GM18907 (cell line): ENCODE data around the gene DKK2.
A peak's percentile ranks its signal among the peaks of the same experiment; 100 is the strongest.

ENCODE experiments used
- ATAC-seq: cut with Tn5 transposase; IDR thresholded peaks from one replicate; pipeline ENCODE4 v1.9.1; 2021; ENCODE audit warnings: mild to moderate bottlenecking, moderate library complexity; ENCODE audit not compliant: unreplicated experiment

The DKK2 gene, protein sequence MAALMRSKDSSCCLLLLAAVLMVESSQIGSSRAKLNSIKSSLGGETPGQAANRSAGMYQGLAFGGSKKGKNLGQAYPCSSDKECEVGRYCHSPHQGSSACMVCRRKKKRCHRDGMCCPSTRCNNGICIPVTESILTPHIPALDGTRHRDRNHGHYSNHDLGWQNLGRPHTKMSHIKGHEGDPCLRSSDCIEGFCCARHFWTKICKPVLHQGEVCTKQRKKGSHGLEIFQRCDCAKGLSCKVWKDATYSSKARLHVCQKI

DNA sequence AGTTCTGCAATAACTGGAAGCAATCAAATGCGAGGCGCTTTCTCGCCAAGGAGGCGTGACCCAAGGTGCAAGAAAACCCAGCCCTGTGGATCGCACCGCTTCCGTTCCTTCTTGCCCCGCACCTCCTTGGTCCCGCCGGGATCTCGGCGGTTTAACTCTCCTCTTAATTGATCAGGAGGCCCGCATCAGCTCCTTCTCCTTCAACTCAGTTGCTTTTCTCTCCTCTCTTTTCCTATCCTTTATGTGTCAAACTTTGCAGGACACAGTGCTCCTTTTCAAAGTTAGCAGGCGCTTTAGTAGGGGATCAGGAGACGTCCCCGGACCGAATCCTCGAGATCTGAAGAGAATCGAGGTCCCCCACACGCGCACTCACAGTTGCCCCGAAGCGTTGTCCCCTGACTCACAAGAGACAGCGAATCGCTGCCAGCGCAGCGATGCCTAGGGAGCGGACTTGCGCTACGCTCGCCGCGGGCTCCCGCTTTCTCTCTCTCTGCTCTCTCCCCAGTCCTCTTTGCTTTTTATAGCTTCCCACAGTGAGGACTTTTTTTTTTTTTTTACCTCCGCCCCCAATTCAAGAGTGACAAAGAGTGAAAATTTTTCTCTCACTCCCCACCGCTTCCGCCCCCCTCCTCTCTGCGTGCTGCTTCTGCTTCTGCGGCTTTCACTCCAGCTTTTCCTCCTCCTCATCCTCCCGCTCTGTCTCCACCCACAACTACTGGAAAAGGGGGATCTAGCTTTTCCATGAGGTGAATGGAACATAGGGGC, at the start of gene DKK2:
Gene DKK2 (minus strand): TSS at position 495 of the 765 bp plus-strand sequence. CDS start 722 bp downstream, outside the sequence.
- peak; percentile 54 for ATAC-seq

DNA sequence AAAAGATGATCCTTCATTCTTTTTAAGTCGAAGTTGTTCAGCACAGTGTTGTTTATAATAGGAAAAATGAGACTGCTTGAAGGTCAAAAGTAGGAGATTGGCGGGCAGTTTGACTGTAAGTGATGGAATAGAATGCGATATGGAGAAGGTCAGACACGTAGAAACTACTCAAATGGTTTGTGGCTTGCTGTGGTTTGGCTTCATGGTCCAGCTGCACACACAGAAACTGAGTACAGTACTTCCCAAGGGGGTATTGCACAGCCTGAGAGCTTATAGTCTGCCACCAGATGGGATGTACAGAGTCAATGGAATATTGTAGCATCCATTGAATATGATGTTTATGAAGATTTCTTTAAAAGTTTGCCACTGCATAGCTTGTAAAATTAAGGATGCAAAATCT, 41.1 kb upstream of the DKK2 start:
- no peak for ATAC-seq

DNA sequence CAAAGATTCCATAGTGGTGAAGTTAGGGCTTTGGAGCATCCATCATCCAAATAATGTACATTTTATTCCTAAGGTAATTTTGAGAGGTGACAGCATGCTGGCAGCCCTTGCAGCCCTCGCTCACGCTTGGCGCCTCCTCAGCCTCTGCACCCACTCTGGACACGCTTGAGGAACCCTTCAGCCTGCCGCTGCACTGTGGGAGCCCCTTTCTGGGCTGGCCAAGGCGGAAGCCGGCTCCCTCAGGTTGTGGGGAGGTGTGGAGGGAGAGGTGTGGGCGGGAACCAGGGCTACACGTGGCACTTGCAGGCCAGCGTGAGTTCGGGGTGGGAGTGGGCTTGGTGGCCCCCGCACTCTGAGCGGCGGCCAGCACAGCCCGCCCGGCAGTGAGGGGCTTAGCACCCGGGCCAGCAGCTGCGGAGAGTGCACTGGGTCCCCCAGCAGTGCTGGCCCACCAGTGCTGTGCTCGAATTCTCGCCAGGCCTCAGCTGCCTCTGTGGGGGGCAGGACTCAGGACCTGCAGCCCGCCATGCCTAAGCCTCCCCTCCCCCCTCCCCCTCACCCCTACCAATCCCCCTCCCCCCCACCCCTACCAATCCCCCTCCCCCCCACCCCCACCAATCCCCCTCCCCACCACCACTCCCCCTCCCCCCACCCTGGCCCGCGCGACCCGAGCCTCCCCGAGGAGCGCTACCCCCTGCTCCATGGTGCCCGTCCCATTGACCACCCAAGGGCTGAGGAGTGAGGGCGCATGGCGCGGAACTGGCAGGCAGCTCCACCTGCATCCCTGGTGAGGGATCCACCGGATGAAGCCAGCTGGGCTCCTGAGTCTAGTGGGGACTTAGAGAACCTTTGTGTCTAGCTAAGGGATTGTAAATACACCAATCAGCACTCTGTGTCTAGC, 37.0 kb upstream of the DKK2 start:
- no peak for ATAC-seq

DNA sequence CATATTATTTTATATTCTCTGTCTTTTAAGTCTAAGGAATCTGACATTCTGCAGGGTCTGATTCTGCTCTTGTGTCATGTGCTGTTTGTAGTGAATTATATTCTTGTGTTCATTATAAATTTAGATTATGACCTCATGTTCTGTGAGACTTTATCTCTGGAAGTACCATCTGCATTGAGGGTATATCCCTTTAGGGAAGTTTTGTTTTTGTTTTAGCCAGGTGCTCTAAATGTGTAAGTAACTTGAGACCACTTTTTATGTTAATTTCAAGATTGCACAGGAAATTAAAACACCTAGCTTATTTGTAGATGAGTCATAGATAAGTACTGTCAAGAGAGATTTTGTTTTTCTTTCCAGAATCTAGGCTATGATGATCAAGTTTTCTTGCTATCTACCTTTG, 35.0 kb upstream of the DKK2 start:
- ATAC-seq, result no peak

DNA sequence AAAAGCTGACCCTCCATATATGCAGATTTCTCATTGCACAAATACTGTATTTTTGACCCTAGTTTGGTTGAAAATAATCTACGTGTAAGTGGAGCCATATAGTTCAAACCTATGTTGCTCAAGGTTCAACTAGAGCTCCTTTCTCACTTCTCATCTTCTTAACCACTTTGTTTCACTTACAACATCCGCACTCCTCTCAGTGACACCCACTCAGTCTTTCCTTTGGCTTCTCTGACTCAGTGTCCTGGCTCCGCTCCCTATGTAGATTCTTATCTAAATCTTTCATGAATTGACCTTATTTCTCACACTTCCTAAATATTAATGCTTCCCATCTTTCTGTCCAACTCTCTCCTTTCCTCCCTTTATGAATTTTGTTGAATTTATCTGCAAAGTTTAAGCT, 32.9 kb upstream of the DKK2 start:
- no peak for ATAC-seq

DNA sequence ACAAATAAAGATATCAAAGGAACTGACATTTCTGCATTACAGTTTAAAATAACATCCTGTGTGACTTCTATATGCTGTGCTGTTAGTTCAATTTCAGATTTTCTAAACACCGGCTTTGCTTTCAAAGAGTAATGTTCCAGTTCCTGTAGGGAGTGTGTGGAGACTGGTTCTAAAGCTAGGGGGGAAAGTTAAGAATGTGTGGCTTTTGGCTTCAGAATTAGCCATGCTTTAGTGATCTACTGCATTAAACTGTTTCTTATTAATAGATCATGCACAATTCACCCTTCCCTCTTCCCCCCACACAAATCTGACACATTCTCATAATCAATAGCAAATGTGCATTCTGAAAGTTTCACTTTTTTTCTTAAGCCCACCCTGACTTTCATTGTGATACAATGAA, 32.0 kb upstream of the DKK2 start:
- no peak for ATAC-seq

DNA sequence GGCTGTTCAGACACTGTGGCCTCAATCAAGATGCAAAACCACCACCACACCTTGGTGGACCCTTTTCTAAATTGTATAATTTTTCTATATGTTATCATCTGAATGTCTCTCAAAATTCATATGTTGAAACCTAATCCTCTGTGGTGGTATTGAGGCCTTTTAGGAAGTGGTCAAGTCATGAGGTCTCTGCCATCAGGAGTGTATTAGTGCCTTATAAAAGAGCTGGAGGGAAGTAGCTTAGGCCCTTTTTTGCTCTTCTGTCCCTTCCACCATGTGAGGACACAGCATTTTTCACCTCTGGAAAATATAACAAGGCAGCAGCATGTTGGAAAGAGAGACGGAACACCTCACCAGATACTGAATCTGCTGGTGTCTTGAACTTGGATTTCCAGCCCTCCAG, 30.5 kb upstream of the DKK2 start:
- no peak for ATAC-seq

DNA sequence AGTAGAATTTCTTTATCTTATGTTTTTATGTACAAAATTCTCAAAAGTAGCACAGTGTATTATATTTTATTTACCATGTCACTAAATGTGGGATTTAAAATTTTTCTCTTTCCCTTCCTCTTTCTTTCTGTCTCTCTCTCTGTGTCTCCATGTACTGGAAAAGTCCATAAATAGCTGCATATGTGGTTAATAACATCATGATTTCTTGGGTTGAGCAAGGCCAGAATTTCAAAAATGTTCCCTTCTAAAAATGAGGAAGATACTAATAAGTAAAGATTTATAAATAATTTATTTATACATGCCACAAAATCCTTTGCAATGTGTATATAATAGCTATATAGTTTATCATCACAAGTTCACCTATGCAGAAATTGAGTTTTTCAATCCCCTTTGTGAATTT, 29.1 kb upstream of the DKK2 start:
- ATAC-seq, result no peak

DNA sequence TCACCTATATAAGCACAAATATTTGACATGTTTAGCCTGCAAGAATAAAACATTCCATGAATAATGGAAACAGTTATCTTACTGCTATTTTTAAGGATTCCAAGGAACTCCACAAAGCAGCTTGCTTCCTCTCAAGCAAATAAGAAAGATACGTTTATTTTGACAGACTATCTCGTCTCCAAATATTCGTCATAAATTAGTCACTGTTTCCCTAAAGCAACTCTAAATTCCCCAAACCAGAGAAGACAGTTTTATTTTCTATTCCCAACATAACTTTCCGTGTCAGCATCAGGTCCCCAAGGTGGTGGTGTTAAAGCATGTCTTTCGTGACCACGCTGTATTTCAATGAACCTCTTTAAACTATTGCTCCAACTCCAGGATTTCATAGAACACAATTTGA, 24.3 kb upstream of the DKK2 start:
- no peak for ATAC-seq

DNA sequence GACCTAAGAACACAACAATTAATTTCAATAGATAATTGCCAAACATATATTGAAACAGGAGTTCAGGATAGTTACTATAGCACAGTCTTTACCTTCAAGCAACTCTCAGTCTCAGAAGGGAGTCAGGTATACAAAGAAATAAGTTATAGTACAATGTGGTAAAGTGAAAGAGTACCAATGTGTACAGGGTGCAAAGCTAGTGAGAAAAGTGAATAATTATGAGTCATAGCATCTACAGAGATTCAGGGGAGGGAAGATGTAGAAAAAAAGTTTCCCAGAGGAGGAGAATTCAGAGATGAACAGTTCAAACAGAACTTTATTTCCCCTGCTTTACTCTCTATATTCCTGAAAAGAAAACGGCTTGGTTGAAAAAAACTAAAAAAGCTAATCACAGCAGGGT, 22.7 kb upstream of the DKK2 start:
- ATAC-seq, result no peak

DNA sequence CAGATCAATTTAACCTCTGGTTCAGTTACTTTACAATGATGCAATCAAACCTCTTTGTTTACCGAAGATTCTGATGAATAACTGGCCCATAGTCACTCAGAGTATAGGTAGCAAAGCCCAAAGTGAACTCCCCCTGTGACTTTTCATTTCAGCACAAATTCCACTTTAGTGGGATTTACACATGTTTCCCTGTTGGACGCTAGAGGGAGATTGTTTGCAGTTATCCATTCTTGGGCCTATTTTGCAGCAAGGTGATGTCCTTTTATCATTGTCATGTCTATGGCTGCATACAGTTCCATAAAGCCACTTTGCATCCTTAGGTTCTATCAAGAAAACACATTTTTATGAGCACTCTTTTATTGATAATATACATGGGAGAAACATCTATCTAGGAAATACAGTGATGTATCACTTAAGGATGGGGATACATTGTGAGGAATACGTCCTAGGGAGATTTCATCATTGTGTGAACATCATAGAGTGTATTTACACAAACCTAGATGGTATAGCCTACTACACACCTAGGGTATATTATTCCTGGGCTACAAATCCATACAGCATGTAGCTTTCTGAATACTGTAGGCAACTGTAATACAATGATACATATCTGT, 14.5 kb upstream of the DKK2 start:
- peak; percentile 58 for ATAC-seq

DNA sequence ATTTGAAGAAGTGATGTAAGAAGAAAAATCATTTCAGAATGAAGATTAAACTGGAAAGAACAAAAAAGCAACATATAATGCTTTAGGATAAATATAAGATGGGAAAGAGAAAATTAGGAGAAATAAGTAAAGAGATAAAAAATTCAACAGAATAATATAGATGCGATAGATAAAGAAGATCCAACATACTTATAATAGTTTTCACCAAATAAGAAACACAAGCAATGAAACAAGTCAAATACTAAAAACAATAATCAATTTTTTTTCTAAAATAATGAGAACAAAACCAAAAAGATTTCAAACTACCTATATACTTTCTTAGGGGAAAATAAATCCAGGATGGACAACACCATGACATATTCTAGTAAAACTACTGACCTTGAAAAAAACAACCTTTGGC, 10.1 kb upstream of the DKK2 start:
- ATAC-seq, result no peak

DNA sequence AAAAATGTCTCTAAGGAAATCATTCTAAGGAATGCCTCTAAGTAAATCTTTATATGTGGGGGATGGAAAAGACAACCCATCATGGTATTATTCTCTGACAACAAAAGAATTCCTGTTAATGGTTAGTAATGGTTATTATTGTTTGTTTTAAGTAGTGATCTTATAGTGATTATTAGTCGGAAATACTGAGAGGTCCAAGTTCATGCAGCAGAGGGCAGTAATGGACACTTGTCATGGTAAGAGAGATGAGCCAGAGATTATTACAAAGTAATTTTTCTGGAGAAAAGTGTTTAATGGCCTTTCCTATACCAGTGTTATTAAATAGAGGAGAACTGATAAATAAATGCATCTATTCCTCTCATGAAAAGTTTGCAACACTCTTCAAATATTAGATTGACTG, 8.1 kb upstream of the DKK2 start:
- ATAC-seq, result no peak

DNA sequence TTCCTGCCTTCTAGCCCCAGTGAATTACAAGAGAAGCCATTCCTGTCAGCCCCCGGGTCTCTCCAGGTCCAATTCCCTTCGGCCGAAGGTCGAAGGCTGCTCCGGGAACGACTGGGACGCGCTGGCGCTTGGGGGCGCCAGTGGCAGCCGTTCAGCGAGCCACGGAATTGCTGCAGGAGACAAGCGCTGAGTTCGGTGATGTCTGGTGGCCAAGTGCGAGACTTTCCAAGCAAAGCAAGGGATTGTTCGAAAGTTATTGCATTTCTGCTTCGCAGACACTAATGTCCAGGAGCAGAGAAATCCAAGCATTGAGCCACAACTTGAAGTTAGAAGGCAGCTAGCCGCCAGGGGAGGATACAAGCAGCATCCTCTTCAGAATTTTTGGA, 1.1 kb upstream of the DKK2 start:
- no peak for ATAC-seq

DNA sequence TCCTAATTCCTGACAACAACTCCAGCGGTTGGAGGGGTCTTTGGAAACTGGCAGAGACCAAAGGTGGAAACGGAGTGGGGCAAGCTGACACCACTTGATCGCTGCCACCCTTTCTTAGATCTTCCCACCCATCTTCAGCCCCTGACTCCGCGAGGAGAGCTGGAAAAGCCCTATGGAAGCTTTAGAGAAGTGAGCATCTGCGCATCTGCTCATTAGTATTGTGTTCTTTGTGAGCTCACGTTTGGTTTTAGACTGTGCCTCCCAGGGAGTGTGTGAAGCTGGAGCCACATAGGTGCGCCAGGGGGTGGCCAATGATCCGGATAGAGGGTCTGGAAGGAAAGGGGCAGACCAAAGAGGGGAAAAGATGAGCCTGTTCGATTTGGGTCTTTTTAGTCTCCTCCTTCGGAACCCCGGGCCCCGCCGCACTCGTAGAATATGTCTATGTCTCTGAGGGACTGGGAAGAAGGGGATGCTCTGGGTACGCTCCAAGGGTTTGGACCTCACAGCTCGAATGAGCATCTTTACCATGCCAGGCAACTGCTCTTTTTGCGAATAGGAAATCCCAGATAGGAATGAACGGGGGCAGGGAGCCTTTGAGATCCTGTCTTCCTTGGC, 578 bp upstream of the DKK2 start:
- ATAC-seq, result no peak

DNA sequence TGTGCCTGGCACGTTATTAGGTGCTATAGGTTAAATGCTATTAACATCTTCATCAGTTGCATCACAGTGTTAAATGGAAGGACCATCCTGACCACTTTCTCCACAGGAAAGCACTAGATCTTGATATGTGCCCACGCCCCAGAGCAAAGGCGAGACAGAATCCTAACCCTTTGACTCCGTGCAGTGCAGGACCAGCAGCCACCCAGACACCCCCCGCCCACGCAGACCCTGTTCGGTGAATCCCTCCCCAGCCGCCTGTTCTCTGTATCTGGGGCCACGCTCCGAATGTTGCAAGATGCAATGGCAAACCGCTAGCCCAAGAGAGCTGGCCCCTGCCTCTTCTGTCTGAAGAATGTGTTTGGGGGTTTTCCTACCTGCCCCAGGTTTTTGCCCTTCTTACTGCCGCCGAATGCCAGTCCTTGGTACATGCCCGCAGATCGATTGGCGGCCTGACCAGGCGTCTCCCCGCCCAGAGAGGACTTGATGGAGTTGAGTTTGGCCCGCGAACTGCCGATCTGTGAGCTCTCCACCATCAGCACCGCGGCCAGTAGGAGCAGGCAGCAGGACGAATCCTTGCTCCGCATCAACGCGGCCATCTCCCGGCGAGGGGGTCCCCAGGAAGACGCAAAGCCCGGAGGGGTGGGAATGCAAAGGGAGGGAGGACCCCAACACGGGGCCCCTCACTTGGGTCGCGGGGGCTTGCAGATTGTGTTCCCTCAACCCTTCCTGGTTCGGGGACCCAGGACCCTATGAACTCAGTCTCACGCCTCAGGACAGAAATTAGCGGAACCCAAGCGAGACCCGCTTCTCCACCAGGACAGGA, 906 bp downstream of the DKK2 start:
- ATAC-seq, result no peak

DNA sequence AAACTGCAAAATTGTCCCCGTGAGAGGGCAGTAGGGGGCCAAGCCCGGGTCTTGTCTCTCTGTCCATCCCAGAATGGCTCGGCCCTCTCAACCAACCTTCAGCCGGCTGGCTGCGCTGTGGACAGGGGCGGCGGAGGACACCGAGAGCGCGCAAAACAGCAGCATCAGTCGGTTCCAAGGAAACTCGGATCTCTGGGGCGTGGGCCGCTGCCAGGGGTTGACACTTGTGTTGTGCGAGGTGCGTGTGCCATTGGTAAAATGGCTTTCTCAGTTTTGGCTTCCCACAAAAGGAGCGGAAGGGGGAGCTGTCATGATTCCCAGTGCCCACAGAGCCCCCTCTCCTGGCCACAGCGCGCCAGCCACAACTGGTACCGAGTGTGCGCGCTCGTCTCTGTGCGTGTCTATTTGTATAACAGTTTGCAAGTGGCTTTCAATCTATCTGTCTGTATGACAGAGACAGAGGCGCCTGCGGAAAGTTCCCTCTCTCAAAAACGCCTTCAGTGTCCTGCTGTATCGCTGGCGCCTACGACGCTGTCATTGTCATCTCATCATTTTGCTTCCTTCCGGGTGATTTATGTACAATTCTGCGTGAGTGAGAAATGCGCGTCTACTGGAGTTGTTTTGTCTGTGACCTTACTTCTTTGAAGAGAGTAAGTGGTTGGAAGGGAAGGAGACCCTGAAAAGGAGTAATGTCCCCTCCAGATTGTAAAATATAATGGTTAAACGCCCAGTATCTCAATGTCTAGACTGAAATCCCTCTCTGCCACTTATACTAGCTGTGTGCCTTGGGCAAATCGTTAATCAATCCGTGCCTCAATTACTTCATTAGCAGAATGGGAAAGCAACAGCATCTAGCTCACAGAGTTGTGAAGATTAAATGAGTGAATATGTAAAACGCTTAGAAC, 1.8 kb downstream of the DKK2 start:
- no peak for ATAC-seq

DNA sequence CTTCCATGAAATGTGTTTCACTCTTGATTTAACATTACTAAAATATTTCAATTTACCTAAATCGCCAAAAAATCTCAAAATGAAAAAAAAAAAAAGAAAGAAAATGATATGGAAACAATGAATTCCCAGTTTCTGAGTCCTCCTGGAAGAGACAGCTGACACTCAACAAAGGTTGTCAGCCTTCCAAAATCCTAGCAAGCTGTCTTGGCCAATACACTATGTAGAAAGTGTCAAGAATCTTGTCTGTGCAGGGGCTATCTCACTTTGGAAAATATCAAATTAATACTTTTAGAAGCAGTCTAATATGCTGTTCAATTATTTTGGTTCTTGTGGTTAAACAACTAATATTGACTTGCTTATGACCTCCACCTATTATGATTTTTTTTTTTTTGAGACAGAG, 8.7 kb downstream of the DKK2 start:
- ATAC-seq, result no peak

DNA sequence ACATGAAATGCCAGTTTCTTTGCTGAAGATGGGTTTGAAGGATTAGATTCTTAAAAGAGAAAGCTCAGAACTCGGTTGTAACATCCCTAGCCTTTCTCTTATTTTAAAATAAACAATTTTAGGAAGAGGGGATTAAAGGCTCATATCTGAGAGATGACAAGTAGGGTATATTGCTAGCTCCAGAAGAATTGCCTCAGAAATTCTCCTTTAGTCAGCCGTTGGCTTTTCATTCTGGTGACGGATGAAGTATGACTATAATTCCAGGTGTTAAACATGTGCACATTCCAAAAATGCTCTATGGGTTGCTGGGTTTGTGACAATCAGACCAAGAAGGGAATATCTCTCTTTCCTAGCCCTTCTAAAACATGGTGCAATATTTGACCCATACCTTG, 17.8 kb downstream of the DKK2 start:
- no peak for ATAC-seq
